Activated T-helper 9 cell treated with anti-CD3 and anti-CD28 coated beads, Interleukin-2, amount 50 U/mL, for 16 hours (primary cell): ENCODE data around the gene FUT6.

Experiments
- DNase-seq: peaks from one replicate; pipeline ENCODE4 v3.0.0-alpha.2; 2020; ENCODE audit warnings: low read depth

Gene FUT6

GRCh38 chr19:5827891-5828660, 11.4 kb downstream of the FUT6 start:
- peak; percentile 97 for DNase-seq

- DNase-seq: no peak
Observed at GRCh38 chr19:5827342-5827890, 12.1 kb downstream of the FUT6 start.

GRCh38 chr19:5826531-5827341, 12.8 kb downstream of the FUT6 start:
- no peak for DNase-seq

- DNase-seq: no peak
Observed at GRCh38 chr19:5825178-5825577, 14.3 kb downstream of the FUT6 start.

- DNase-seq: no peak
Observed at GRCh38 chr19:5824751-5825150, 14.8 kb downstream of the FUT6 start.

GRCh38 chr19:5823579-5824281, 15.8 kb downstream of the FUT6 start:
- no peak for DNase-seq

- DNase-seq: no peak
Observed at GRCh38 chr19:5822181-5822844, 17.2 kb downstream of the FUT6 start.

GRCh38 chr19:5821521-5822180, 17.9 kb downstream of the FUT6 start:
- no peak for DNase-seq

GRCh38 chr19:5820785-5821184, 18.7 kb downstream of the FUT6 start:
- DNase-seq: no peak

- DNase-seq: no peak
Observed at GRCh38 chr19:5818594-5818993, 20.9 kb downstream of the FUT6 start.

- no peak for DNase-seq
Observed at GRCh38 chr19:5817218-5817617, 22.3 kb downstream of the FUT6 start.

GRCh38 chr19:5814852-5815246, 24.7 kb downstream of the FUT6 start:
- no peak for DNase-seq

GRCh38 chr19:5814123-5814851, 25.2 kb downstream of the FUT6 start:
- no peak for DNase-seq

GRCh38 chr19:5811117-5811516, 28.4 kb downstream of the FUT6 start:
- DNase-seq: no peak

GRCh38 chr19:5809469-5809868, 30.0 kb downstream of the FUT6 start:
- no peak for DNase-seq

- no peak for DNase-seq
Observed at GRCh38 chr19:5809053-5809452, 30.4 kb downstream of the FUT6 start.

GRCh38 chr19:5808120-5808816, 31.2 kb downstream of the FUT6 start:
- no peak for DNase-seq

GRCh38 chr19:5806905-5807304, 32.6 kb downstream of the FUT6 start:
- no peak for DNase-seq

GRCh38 chr19:5806133-5806489, 33.4 kb downstream of the FUT6 start:
- DNase-seq: no peak

- peak; percentile 47 for DNase-seq
Observed at GRCh38 chr19:5805462-5806132, 33.9 kb downstream of the FUT6 start.
